ENCODE results near the gene KCNAB1.

DNA sequence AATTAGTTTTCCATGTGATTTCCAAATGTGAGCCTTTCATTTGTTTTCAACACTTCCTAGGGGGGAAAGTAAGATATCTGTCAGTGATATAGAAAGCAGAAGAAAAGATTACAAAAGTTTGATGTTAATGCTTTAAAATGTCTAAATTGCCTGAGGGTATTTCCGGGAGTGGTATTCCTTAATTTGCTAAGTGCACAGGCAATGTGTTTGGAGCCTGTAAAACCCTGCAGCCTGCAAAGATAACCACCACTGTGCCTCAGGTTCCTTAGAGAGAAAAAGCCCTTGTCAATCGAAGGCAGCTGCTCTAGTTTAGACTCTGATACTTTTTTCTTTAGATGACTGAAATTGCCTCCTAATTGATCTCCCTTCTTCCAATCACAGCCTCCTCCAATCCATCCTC is 279.7 kb downstream of the KCNAB1 start:
- TF ChIP-seq, protein P1, sequence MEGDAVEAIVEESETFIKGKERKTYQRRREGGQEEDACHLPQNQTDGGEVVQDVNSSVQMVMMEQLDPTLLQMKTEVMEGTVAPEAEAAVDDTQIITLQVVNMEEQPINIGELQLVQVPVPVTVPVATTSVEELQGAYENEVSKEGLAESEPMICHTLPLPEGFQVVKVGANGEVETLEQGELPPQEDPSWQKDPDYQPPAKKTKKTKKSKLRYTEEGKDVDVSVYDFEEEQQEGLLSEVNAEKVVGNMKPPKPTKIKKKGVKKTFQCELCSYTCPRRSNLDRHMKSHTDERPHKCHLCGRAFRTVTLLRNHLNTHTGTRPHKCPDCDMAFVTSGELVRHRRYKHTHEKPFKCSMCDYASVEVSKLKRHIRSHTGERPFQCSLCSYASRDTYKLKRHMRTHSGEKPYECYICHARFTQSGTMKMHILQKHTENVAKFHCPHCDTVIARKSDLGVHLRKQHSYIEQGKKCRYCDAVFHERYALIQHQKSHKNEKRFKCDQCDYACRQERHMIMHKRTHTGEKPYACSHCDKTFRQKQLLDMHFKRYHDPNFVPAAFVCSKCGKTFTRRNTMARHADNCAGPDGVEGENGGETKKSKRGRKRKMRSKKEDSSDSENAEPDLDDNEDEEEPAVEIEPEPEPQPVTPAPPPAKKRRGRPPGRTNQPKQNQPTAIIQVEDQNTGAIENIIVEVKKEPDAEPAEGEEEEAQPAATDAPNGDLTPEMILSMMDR (IDR thresholded peaks at IDR 0.05; ENCODE audit: low read length): no peak
- TF ChIP-seq EZH2 (IDR thresholded peaks at IDR 0.05; ENCODE audit: borderline replicate concordance, low read length): no peak
